DMS114 treated with DMSO at 0.1 percent for 48 hours (cell line): ENCODE measurements around the gene RHBDD2.
"Not testable (repeated sequence)": the region's sequence is repeated elsewhere in the genome, so short reads cannot be mapped to it uniquely, and the experiment has no call there.

ENCODE experiments used
- DNase-seq: peaks from one replicate; lab custom pipeline; 2025; ENCODE audit not compliant: unreplicated experiment; lab: John Stamatoyannopoulos, UW

RHBDD2 gene

GRCh38 chr7:75888464-75889222 is 9.8 kb downstream of the RHBDD2 start:
- no peak for DNase-seq

- no peak for DNase-seq
These were observed 10.5 kb downstream of the RHBDD2 start for GRCh38 chr7:75889223-75889825.

- DNase-seq, result no peak
These were observed 11.0 kb downstream of the RHBDD2 start for GRCh38 chr7:75889826-75890225.

- DNase-seq, result not testable (repeated sequence)
These were observed 12.4 kb downstream of the RHBDD2 start for GRCh38 chr7:75891237-75891636.

- no peak for DNase-seq
These were observed 13.1 kb downstream of the RHBDD2 start for GRCh38 chr7:75891815-75892411.

- DNase-seq, result no peak
These were observed 13.9 kb downstream of the RHBDD2 start for GRCh38 chr7:75892634-75893272.

GRCh38 chr7:75896803-75897327 is 18.0 kb downstream of the RHBDD2 start:
- DNase-seq, result no peak

- DNase-seq, result no peak
These were observed 21.9 kb downstream of the RHBDD2 start for GRCh38 chr7:75900617-75901315.

GRCh38 chr7:75905785-75906604 is 27.2 kb downstream of the RHBDD2 start:
- no peak for DNase-seq

- DNase-seq, result no peak
These were observed 28.3 kb downstream of the RHBDD2 start for GRCh38 chr7:75906991-75907667.

- not testable (repeated sequence) for DNase-seq
These were observed 28.8 kb downstream of the RHBDD2 start for GRCh38 chr7:75907668-75908039.

- DNase-seq, result no peak
These were observed 30.8 kb downstream of the RHBDD2 start for GRCh38 chr7:75909521-75910132.

GRCh38 chr7:75911186-75911585 is 32.4 kb downstream of the RHBDD2 start:
- not testable (repeated sequence) for DNase-seq

GRCh38 chr7:75913437-75913836 is 34.6 kb downstream of the RHBDD2 start:
- DNase-seq, result no peak

GRCh38 chr7:75914169-75914654 is 35.4 kb downstream of the RHBDD2 start:
- DNase-seq, result no peak

- DNase-seq, result peak; percentile 79
These were observed 36.0 kb downstream of the RHBDD2 start, which contains the start of gene POR for GRCh38 chr7:75914655-75915415. TSS of gene POR (plus strand) at chr7:75915155. CDS start at chr7:75954002, 38,847 bp downstream.

GRCh38 chr7:75915416-75916156 is 36.8 kb downstream of the RHBDD2 start:
- DNase-seq, result no peak
